Measurements from ENCODE around the gene ZCCHC12.
"Not testable (repeated sequence)": the region's sequence is repeated elsewhere in the genome, so short reads cannot be mapped to it uniquely, and the experiment has no call there.

Gene ZCCHC12

GRCh38 chrX:118823263-118824172 is at the start of gene ZCCHC12:
Gene ZCCHC12, plus strand, starts transcription at chrX:118823824. Its CDS starts 1,421 bp downstream, at chrX:118825245.
- DNase-seq (ENCODE audit: low spot score), result no peak

- DNase-seq (ENCODE audit: low spot score), result no peak
Measured at GRCh38 chrX:118779581-118779980, 44.0 kb upstream of the ZCCHC12 start.

GRCh38 chrX:118780509-118780908 is 43.1 kb upstream of the ZCCHC12 start:
- DNase-seq (ENCODE audit: low spot score), result no peak

- no peak for DNase-seq (ENCODE audit: low spot score)
Measured at GRCh38 chrX:118780911-118781310, 42.7 kb upstream of the ZCCHC12 start.

GRCh38 chrX:118795528-118796280 is 27.9 kb upstream of the ZCCHC12 start:
- no peak for DNase-seq (ENCODE audit: low spot score)

GRCh38 chrX:118802857-118803256 is 20.8 kb upstream of the ZCCHC12 start:
- no peak for DNase-seq (ENCODE audit: low spot score)

GRCh38 chrX:118807151-118808017 is 16.2 kb upstream of the ZCCHC12 start:
- DNase-seq (ENCODE audit: low spot score), result peak; percentile 2

GRCh38 chrX:118817257-118817656 is 6.4 kb upstream of the ZCCHC12 start:
- not testable (repeated sequence) for DNase-seq (ENCODE audit: low spot score)

GRCh38 chrX:118824173-118824730 is 628 bp downstream of the ZCCHC12 start:
- no peak for DNase-seq (ENCODE audit: low spot score)

- DNase-seq (ENCODE audit: low spot score), result no peak
Measured at GRCh38 chrX:118825227-118825626, 1.6 kb downstream of the ZCCHC12 start.

GRCh38 chrX:118839334-118839958 is 15.8 kb downstream of the ZCCHC12 start:
- peak; percentile 29 for DNase-seq (ENCODE audit: low spot score)

GRCh38 chrX:118847676-118848075 is 24.1 kb downstream of the ZCCHC12 start:
- DNase-seq (ENCODE audit: low spot score), result peak; percentile 10

GRCh38 chrX:118853596-118853995 is 30.0 kb downstream of the ZCCHC12 start:
- no peak for DNase-seq (ENCODE audit: low spot score)

GRCh38 chrX:118855681-118856310 is 32.2 kb downstream of the ZCCHC12 start:
- DNase-seq (ENCODE audit: low spot score), result no peak

- DNase-seq (ENCODE audit: low spot score), result no peak
Measured at GRCh38 chrX:118857006-118857405, 33.4 kb downstream of the ZCCHC12 start.

GRCh38 chrX:118861338-118861737 is 37.7 kb downstream of the ZCCHC12 start:
- no peak for DNase-seq (ENCODE audit: low spot score)

GRCh38 chrX:118862091-118862490 is 38.5 kb downstream of the ZCCHC12 start:
- DNase-seq (ENCODE audit: low spot score), result no peak

- no peak for DNase-seq (ENCODE audit: low spot score)
Measured at GRCh38 chrX:118862979-118863378, 39.4 kb downstream of the ZCCHC12 start.

- no peak for DNase-seq (ENCODE audit: low spot score)
Measured at GRCh38 chrX:118864063-118864635, 40.5 kb downstream of the ZCCHC12 start.

- no peak for DNase-seq (ENCODE audit: low spot score)
Measured at GRCh38 chrX:118865231-118865630, 41.6 kb downstream of the ZCCHC12 start.

Data from hematopoietic multipotent progenitor cell treated with erythropoietin and hydrocortisone succinate and interleukin-3 and kit ligand, for 15 days (in vitro differentiated cells).